Esophagus squamous epithelium (tissue), 4 donors: Measurements from ENCODE around the gene NPB.

ENCODE experiments used
- CTCF ChIP-seq, 6 experiments: fragments of 450-650 bp in 4 of 6; fragments of 200-600 bp in 2 of 6; sonication (generic) in 2 of 6; IDR thresholded peaks; one replicate each; pipeline ENCODE4 v1.5.1; 2016 to 2019; ENCODE audit warnings: antibody characterized with exemption in 6 of 6, mild to moderate bottlenecking in 4 of 6, moderate library complexity in 4 of 6
- POLR2A ChIP-seq, 4 donors: fragments of 450-650 bp; IDR thresholded peaks; one replicate each; pipeline ENCODE4 v1.6.1; 2017; ENCODE audit warnings: antibody characterized with exemption in 4 of 4, mild to moderate bottlenecking in 4 of 4, moderate library complexity in 3 of 4

- TF ChIP-seq CTCF (IDR thresholded peaks at IDR 0.05) (no peak), POLR2A (IDR thresholded peaks at IDR 0.05) (no peak)
These were observed 37.2 kb downstream of the NPB start for GRCh38 chr17:81939218-81939617.
